Colonic mucosa (tissue), 4 donors: Measurements from ENCODE around the gene NUMA1. TPM values are rescaled to one million over a fixed set of nuclear protein-coding genes. Genes with fewer than 3 reads are reported as not detected.

Experiments used
- DNase-seq: peaks from one replicate; pipeline ENCODE4 v3.0.0-alpha.2; 2020
- H3K27ac ChIP-seq: fragments of 200-600 bp; one replicate; pipeline ENCODE4 v1.8.0; 2021
- H3K27me3 ChIP-seq: fragments of 200-600 bp; one replicate; pipeline ENCODE4 v1.8.0; 2021
- H3K36me3 ChIP-seq: fragments of 200-600 bp; one replicate; pipeline ENCODE4 v1.8.0; 2021
- H3K4me1 ChIP-seq: fragments of 200-600 bp; one replicate; pipeline ENCODE4 v1.8.0; 2021; ENCODE audit warnings: mild to moderate bottlenecking
- H3K4me3 ChIP-seq: fragments of 200-600 bp; one replicate; pipeline ENCODE4 v1.8.0; 2021
- H3K9ac ChIP-seq, 2 donors: one replicate each; pipeline ENCODE4 v1.7.0; 2013; ENCODE audit warnings: control low read depth in 2 of 2, low read depth in 2 of 2, low read length in 2 of 2
- H3K9me3 ChIP-seq: fragments of 200-600 bp; one replicate; pipeline ENCODE4 v1.8.0; 2021
- intact Hi-C: fragments of 100-400 bp; cut with DNase I; formaldehyde crosslinking; loops from one replicate; pipeline ENCODE4 v1.14.1; 2022
- total RNA-seq, 2 donors: library from RNA; stranded (reverse); fragmentation: NEBNext Ultra II Directional in 1 of 2; extraction: Animal tissue kit (Norgen Biotek cat#: 25700) in 1 of 2; gene quantifications; one replicate each; pipeline ENCODE4 v1.2.1, GENCODE V29; 2021
- TF ChIP-seq, protein P1 (sequence below): fragments of 200-600 bp; IDR thresholded peaks from one replicate; pipeline ENCODE4 v1.8.0; 2022; ENCODE audit warnings: antibody characterized with exemption, mild to moderate bottlenecking
- donor health status: healthy.
- donor health status: DM: no; HTN: no; CAD: no.
- donor health status: DM: no; HTN: no; CAD: no.

Gene NUMA1
- total RNA-seq, 2 donors from 2014 or later: 154 to 158 TPM

DNA sequence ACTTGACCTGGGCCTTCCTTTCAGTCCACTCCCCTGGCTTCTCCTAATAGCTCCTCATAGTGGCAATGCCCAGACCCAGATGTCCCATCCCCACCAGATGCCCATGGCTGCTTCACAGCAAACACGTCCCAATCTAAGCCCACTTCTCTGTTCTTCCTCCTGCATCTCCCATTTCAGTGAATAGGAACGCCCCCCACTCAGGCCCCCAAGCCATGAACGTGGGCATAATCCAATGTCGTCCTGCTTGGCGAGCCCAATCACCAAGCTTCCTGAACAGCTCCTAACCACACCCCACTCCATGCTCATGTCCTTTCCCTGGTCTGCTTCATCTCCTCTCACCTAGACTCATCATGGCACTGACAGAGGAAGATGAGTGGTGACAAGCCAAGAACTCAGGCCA, 72.8 kb downstream of the NUMA1 start:
- Histone ChIP-seq H3K9ac (no peak overlapping the region), H3K36me3 (peaks cover 79% of the 10 kb centered on the region), H3K27me3 (no peaks in the 10 kb centered on the region), H3K27ac (no peak overlapping the region), H3K9me3 (no peaks in the 10 kb centered on the region), H3K4me1 (no peaks in the 10 kb centered on the region), H3K4me3 (no peak overlapping the region)
- no peak for DNase-seq
- TF ChIP-seq, protein P1, sequence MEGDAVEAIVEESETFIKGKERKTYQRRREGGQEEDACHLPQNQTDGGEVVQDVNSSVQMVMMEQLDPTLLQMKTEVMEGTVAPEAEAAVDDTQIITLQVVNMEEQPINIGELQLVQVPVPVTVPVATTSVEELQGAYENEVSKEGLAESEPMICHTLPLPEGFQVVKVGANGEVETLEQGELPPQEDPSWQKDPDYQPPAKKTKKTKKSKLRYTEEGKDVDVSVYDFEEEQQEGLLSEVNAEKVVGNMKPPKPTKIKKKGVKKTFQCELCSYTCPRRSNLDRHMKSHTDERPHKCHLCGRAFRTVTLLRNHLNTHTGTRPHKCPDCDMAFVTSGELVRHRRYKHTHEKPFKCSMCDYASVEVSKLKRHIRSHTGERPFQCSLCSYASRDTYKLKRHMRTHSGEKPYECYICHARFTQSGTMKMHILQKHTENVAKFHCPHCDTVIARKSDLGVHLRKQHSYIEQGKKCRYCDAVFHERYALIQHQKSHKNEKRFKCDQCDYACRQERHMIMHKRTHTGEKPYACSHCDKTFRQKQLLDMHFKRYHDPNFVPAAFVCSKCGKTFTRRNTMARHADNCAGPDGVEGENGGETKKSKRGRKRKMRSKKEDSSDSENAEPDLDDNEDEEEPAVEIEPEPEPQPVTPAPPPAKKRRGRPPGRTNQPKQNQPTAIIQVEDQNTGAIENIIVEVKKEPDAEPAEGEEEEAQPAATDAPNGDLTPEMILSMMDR: no peak
- intact Hi-C loops: no loop called here

DNA sequence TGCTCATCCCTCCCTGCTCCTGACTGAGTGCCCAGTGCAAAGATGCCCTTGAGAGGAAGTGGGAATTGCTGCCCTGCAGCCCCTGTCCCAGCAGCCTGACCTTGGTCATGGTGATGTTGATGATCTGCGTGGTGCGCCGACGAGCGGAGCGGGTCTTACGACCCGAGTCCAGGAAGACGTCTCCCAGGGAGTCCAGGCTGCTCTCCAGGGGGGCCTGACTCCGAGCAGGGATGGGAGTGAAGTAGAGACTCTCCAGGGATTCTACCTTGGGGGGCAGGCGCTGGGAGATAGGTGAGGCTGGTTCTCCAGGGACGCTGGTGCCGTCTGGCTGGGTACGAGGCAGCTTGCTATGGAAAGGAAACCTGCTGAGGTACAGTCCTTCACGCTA, 73.3 kb downstream of the NUMA1 start:
- Histone ChIP-seq H3K4me3 (no peak overlapping the region), H3K27ac (no peak overlapping the region), H3K4me1 (no peaks in the 10 kb centered on the region), H3K36me3 (peaks cover 74% of the 10 kb centered on the region), H3K27me3 (no peaks in the 10 kb centered on the region), H3K9ac (no peak overlapping the region), H3K9me3 (no peaks in the 10 kb centered on the region)
- DNase-seq: no peak
- intact Hi-C loops: no loop called here
- TF ChIP-seq, protein P1: no peak

DNA sequence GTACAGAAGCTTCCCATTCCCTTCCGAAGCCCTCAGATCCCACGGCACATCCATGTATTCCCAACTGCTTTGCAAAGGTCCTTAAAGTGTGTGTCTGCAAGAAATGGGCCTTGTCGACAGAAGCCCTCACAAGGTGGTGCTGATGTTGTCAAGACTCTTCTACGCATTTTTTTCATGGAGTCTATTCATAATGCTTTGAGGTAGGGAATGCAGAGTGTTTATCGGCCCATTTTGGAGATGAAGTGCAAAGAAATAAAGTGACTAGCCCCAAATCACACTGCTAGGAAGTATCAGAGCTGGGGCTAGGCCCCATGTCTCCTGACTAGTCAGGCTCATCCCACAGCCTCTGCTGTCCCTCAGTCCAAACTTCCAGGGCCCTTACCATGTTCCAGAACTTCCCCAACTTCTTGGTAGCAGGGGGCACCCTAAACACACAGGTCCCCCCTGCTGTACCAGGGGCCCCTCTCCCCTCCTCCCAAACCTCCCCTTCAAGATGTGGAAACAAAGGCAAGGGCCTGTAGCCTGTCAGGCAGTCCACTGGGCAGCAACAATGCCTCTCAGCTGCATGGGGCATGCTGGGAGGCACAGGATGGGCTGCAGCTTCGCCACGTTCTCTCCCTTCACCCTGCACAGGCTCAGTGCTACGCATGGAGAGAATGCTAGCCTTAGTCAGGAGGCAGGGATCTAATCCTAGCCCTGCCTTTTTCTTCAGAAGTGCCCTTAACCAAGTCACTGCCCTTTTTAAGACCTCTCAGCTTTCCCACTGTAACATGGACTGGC, 73.8 kb downstream of the NUMA1 start:
- DNase-seq: no peak
- Histone ChIP-seq H3K4me1 (no peaks in the 10 kb centered on the region), H3K4me3 (no peak overlapping the region), H3K27me3 (no peaks in the 10 kb centered on the region), H3K36me3 (peaks cover 73% of the 10 kb centered on the region), H3K27ac (no peak overlapping the region), H3K9ac (no peak overlapping the region), H3K9me3 (no peaks in the 10 kb centered on the region)
- TF ChIP-seq, protein P1: no peak
- intact Hi-C loops: no loop called here

DNA sequence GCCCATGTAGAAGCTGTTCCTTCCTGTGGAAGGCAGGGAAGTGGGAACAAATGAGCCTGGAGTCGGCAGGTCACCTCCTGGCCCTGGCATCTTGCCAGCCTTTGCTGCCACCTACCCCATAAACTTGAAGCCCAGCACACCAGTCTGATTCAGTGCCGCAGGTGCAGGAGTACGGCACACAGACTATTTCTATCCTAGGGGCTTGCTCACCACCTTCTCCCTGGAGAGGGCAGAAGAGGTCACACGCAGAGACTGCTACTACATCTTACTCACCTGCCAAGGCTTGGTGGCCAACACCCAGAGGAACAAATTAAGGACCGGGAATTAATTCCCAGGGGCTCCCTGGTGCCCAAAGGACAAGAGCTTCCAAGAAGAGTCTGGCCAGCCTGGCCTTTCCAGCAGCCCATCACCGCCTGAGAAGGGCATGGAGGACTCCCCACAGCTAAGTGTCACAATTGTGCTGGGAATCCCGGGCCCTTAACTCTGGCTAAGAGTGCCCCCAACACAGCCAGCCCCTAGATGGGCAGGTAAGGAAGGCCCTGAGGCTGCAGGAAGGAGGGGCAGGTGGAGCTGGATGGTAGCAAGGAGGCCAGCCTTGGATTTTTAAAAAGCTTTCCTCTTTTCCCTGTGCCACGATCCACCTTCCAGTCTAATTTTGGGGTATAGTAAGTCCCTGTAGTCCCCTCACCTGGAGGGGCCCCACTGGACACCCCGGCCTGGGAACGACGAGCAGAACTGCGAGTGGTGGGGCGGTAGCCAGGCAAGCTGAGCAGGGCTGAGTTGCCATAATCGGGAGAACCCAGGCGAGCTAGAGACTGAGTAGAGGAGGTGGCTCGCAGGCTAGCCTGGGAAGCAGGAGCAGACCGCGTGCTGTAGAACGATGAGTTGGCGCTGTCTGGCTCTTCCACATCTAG, 74.7 kb downstream of the NUMA1 start:
- Histone ChIP-seq H3K27me3 (no peaks in the 10 kb centered on the region), H3K9ac (no peak overlapping the region), H3K36me3 (peaks cover 73% of the 10 kb centered on the region), H3K9me3 (no peaks in the 10 kb centered on the region), H3K4me1 (no peaks in the 10 kb centered on the region), H3K27ac (no peak overlapping the region), H3K4me3 (no peak overlapping the region)
- TF ChIP-seq, protein P1: no peak
- DNase-seq: no peak
- intact Hi-C loops: no loop called here

DNA sequence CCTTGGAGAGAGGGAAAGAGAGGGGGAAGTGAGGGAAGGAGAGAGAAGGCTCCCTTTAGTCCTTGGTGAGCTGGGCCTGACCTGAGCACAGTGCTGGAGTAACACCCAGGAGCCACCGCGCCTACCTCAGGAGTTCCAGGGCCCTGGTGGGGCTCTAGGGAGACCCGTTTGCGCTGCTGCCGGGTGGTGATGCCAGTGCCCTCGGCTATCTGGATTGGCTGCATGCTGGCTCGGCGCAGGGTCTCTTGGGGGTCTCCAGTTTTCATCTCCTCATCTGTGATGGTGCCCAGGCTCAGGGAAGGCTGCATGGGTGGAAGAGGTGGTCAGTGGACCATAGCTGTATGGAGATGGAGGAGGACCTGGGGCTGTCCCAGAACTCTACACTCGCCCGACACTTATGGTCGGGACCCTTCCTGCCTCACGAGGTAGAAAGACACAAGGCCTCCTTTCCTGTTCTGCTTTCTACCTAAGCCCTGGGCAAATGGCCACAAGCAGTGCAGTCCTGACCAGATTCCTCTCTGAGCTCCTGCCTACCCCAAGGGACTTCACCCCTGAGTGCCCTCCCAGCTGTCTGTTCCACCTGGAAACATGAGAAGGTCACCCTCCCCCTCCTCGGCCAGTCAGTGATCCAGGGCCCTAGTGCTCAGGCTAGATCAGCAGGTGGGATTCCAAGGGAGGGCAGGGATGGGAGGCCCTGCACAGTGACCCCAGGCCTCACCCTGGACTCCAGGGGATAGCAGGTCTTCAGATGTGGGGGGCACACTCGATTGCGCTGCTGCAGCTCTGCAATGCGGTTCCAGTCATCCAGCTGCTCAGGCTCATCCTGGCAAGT, 75.6 kb downstream of the NUMA1 start:
- DNase-seq: no peak
- intact Hi-C loops: no loop called here
- Histone ChIP-seq H3K27ac (no peak overlapping the region), H3K4me1 (no peaks in the 10 kb centered on the region), H3K27me3 (no peaks in the 10 kb centered on the region), H3K9me3 (no peaks in the 10 kb centered on the region), H3K9ac (no peak overlapping the region), H3K4me3 (no peak overlapping the region), H3K36me3 (peaks cover 66% of the 10 kb centered on the region)
- TF ChIP-seq, protein P1: no peak
